Pancreas (tissue), 10 donors: ENCODE results near the gene MPL. TPM values are rescaled to one million over a fixed set of nuclear protein-coding genes. Genes with fewer than 3 reads are reported as not detected.
"Not testable (repeated sequence)": the region's sequence is repeated elsewhere in the genome, so short reads cannot be mapped to it uniquely, and the experiment has no call there.

Source experiments
- ATAC-seq, 4 donors: fragments of 200-7000 bp; cut with Tn5 transposase; one replicate each; pipeline versions ENCODE4 v1.8.0 to v1.9.1; 2020; ENCODE audit warnings: mild to moderate bottlenecking in 4 of 4, moderate library complexity in 4 of 4
- DNase-seq, 6 donors: peaks; one replicate each; pipeline ENCODE4 v3.0.0-alpha.2; 2020
- FAIRE-seq: peaks from 2 replicates; lab custom pipeline; 2012; peaks lifted over from hg19 to GRCh38; lab: Jason Lieb, UNC
- H3K27ac ChIP-seq, 4 donors: fragments of 200-600 bp; sonication (generic); 1 replicate in 3 of 4; 2 replicates in 1 of 4; pipeline versions ENCODE4 v1.5.0 to v1.8.0; 2020
- H3K27me3 ChIP-seq, 4 donors: fragments of 200-600 bp; one replicate each; pipeline ENCODE4 v1.8.0; 2021
- H3K36me3 ChIP-seq, 3 donors: fragments of 200-600 bp; sonication (generic) in 1 of 3; one replicate each; pipeline versions ENCODE4 v1.5.0 to v1.8.0; 2020 to 2021
- H3K4me1 ChIP-seq, 3 donors: fragments of 200-600 bp; one replicate each; pipeline ENCODE4 v1.8.0; 2021
- H3K4me3 ChIP-seq, 4 donors: fragments of 200-600 bp; sonication (generic) in 2 of 4; one replicate each; pipeline versions ENCODE4 v1.5.0 to v1.8.0; 2020 to 2021
- H3K9me3 ChIP-seq, 4 donors: fragments of 200-600 bp; one replicate each; pipeline ENCODE4 v1.8.0; 2021
- WGBS, 2 donors: extraction: QIAGEN DNeasy Blood & Tissue Kit; methylation state at CpG; one replicate each; pipeline ENCODE4 v1.1.7; 2013; 5-methylcytosine and 5-hydroxymethylcytosine counted together
- intact Hi-C, 3 donors: fragments of 100-400 bp; cut with DNase I; formaldehyde crosslinking; loops; one replicate each; pipeline versions ENCODE4 v1.11.1 to v1.14.2; 2022
- microRNA-seq, 2 donors: library from miRNA; unstranded; fragments of <30 nt; microRNA quantifications; one replicate each; pipeline versions ENCODE4 to v1.1.0, GENCODE V29; 2019 to 2020
- polyA plus RNA-seq, 2 donors: library from polyadenylated mRNA; stranded (reverse); fragments of 200-250 nt; gene quantifications; one replicate each; pipeline ENCODE4 v1.2.3, GENCODE V29; 2013
- total RNA-seq, 6 donors: library from RNA; stranded (reverse); fragmentation: NEBNext Ultra II Directional in 4 of 6; extraction: Animal tissue kit (Norgen Biotek cat#: 25700) in 4 of 6; gene quantifications; one replicate each; pipeline versions ENCODE4 v1.2.1 to v1.2.4, GENCODE V29; 2021 to 2023
- TF ChIP-seq, protein P1 (sequence below), 4 donors: fragments of 200-600 bp; sonication (generic) in 3 of 4; IDR thresholded peaks; one replicate each; pipeline versions ENCODE4 v1.5.0 to v1.8.0; 2021; ENCODE audit warnings: antibody characterized with exemption in 4 of 4
- donor health status: healthy with polysubstance abuse.
- donor health status: DM: no; HTN: no; CAD: no; lungs with moderate emphysema.
- donor health status: DM: no; HTN: no; CAD: no.
- donor health status: control.
- donor health status: control.
- donor health status: Bipolar disorder and iron deficiency.
- donor health status: DM: yes; HTN: yes; CAD: no.
- donor health status: DM: no; HTN: no; CAD: no.
- donor health status: DM: no; HTN: no; CAD: no.
- donor health status: DM: yes; HTN: yes; CAD: no.

Gene MPL
- total and polyA plus RNA-seq, 8 donors: 0.08 to 0.43 (median 0.12) TPM; not detected in 2

DNA sequence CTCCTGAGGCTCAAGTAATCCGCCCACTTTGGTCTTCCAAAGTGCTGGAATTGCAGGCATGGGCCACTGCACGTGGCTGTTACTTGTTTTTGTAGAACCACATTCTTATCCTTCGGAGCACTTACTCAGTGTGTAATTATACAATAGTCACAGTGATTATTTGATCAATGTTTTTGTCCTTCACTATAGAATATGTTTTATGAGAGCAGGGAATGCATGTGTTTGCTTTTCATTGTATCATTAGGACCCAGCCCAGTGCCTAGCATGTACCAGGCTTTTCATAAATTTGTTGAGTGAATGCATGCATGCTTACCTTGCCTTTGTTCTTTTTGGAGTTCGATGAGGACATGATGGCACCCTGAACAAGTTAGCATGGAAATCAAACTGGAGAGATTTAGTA, 57.9 kb downstream of the MPL start:
- no peak for DNase-seq
- 81 to 85% methylated on average over 4 of the region's 4 CpGs for WGBS, 2 donors
- Histone ChIP-seq H3K27me3 (no peaks in the 10 kb centered on the region), H3K27ac (no peak overlapping the region), H3K4me3 (no peak overlapping the region), H3K36me3 (no peaks in the 10 kb centered on the region), H3K9me3 (no peaks in the 10 kb centered on the region), H3K4me1 (peaks cover 6 to 9% (median 8%) of the 10 kb centered on the region in 3 donors)
- TF ChIP-seq, protein P1, sequence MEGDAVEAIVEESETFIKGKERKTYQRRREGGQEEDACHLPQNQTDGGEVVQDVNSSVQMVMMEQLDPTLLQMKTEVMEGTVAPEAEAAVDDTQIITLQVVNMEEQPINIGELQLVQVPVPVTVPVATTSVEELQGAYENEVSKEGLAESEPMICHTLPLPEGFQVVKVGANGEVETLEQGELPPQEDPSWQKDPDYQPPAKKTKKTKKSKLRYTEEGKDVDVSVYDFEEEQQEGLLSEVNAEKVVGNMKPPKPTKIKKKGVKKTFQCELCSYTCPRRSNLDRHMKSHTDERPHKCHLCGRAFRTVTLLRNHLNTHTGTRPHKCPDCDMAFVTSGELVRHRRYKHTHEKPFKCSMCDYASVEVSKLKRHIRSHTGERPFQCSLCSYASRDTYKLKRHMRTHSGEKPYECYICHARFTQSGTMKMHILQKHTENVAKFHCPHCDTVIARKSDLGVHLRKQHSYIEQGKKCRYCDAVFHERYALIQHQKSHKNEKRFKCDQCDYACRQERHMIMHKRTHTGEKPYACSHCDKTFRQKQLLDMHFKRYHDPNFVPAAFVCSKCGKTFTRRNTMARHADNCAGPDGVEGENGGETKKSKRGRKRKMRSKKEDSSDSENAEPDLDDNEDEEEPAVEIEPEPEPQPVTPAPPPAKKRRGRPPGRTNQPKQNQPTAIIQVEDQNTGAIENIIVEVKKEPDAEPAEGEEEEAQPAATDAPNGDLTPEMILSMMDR (IDR thresholded peaks at IDR 0.05): no peak
- intact Hi-C loops: no loop called here
- FAIRE-seq: no peak
- no peak for ATAC-seq

DNA sequence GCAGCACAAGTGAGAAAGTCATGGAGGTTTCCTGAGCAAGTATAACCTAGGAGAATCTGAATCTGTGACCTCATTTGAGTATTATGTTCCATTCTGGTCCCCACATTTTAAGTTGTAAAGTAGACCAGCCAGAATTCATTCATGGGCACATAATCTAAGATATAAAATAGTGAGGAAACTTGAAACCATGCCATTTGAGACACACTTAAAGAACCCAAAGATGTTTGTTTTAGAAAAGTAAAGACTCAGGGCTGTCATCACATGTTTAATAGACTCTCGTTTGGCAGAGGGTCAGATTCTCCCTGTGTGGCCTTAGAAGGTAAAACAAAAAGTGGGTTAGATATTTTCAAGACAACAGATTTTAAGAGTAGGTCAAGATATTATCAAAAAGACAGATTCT, 58.4 kb downstream of the MPL start:
- Histone ChIP-seq H3K27me3 (no peaks in the 10 kb centered on the region), H3K27ac (no peak overlapping the region), H3K9me3 (no peaks in the 10 kb centered on the region), H3K4me1 (peaks cover under 1 to 5% (median 2%) of the 10 kb centered on the region in 3 donors), H3K36me3 (no peaks in the 10 kb centered on the region), H3K4me3 (no peak overlapping the region)
- no peak for FAIRE-seq
- TF ChIP-seq, protein P1 (IDR thresholded peaks at IDR 0.05): no peak
- WGBS, 2 donors: 36 to 72% methylated on average over 1 of the region's 1 CpG
- intact Hi-C loops: no loop called here
- no peak for ATAC-seq
- DNase-seq: no peak

GRCh38 chr1:43398227-43398626, 60.6 kb downstream of the MPL start:
- Histone ChIP-seq H3K36me3 (no peaks in the 10 kb centered on the region), H3K9me3 (no peaks in the 10 kb centered on the region), H3K27me3 (no peaks in the 10 kb centered on the region), H3K27ac (no peak overlapping the region), H3K4me1 (no peaks in the 10 kb centered on the region), H3K4me3 (no peak overlapping the region)
- FAIRE-seq (no peak), ATAC-seq (no peak), DNase-seq (no peak)
- TF ChIP-seq, protein P1 (IDR thresholded peaks at IDR 0.05): no peak
- 97 to 100% methylated on average over 3 of the region's 3 CpGs for WGBS, 2 donors
- intact Hi-C loops: no loop called here

DNA sequence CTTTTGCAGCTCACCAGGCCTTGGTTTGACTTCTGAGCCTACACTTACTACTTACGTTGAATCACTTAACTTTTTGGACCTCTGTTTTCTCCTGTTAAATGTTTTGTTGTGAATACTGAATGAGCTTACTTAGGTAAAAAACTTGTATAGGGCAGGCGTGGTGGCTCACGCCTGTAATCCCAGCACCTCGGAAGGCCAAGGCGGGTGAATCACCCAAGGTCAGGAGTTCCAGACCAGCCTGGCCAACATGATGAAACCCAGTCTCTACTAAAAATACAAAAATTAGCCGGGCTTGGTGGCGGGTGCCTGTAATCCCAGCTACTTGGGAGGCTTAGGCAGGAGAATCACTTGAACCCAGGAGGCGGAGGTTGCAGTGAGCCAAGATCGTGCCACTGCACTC, 62.8 kb downstream of the MPL start:
- H3K9me3 ChIP-seq, H3K27ac ChIP-seq, DNase-seq, H3K4me3 ChIP-seq, intact Hi-C loops, ATAC-seq, FAIRE-seq, H3K27me3 ChIP-seq, H3K4me1 ChIP-seq: not testable (repeated sequence)
- 94 to 95% methylated on average over 9 of the region's 9 CpGs for WGBS, 2 donors
- peaks cover 0 to 12% (median 7%) of the 10 kb centered on the region in 3 donors for H3K36me3 ChIP-seq

- no peaks in the 10 kb centered on the region for H3K9me3 ChIP-seq
- peaks cover 0 to 25% (median 7%) of the 10 kb centered on the region in 3 donors for H3K36me3 ChIP-seq
- TF ChIP-seq, protein P1 (IDR thresholded peaks at IDR 0.05): no peak
- intact Hi-C loops: no loop called here
- ATAC-seq (no peak), FAIRE-seq (no peak), DNase-seq (no peak)
- whole genome bisulfite sequencing, 2 donors: 74% methylated on average over 6 of the region's 6 CpGs
- no peaks in the 10 kb centered on the region for H3K4me1 ChIP-seq
- H3K4me3 ChIP-seq: no peak overlapping the region
- H3K27me3 ChIP-seq: no peaks in the 10 kb centered on the region
- no peak overlapping the region for H3K27ac ChIP-seq
These were observed 64.7 kb downstream of the MPL start for GRCh38 chr1:43402089-43402865.

Small RNA genes within 50 kb of the gene (microRNA-seq; reads per million reads assigned to microRNA genes)
- gene MIR6734: 0.59 to 1.2 reads per million in 2 donors

Other genes with a start within 250 kb of the MPL start
- 10 to 100 TPM; 13.2 to 29.5 (median 22.8) TPM for gene EBNA1BP2, start 165.5 kb upstream of the MPL start, total RNA-seq
- gene EBNA1BP2, start 165.5 kb upstream of the MPL start, polyA plus RNA-seq: 10 to 100 TPM; 23.4 to 47.1 TPM
- gene CFAP57, start 165.5 kb upstream of the MPL start, total RNA-seq: under 1 TPM; 0.14 to 0.47 (median 0.21) TPM
- under 1 TPM; 0.14 to 0.61 TPM for gene CFAP57, start 165.5 kb upstream of the MPL start, polyA plus RNA-seq
- gene TMEM125, start 67.8 kb upstream of the MPL start, total RNA-seq: 10 to 100 TPM; 27.5 to 56.5 (median 38.6) TPM
- 10 to 100 TPM; 52.0 to 75.0 TPM for gene TMEM125, start 67.8 kb upstream of the MPL start, polyA plus RNA-seq
- 10 to 100 TPM in 5 of 6 donors, 1 to 10 TPM in 1; 9.1 to 17.2 (median 12.4) TPM for gene C1orf210, start 52.2 kb upstream of the MPL start, total RNA-seq
- 10 to 100 TPM in 1 of 2 donors, 1 to 10 TPM in 1; 5.7 to 13.7 TPM for gene C1orf210, start 52.2 kb upstream of the MPL start, polyA plus RNA-seq
- gene TIE1, start 36.8 kb upstream of the MPL start, total RNA-seq: 1 to 10 TPM; 2.1 to 6.2 (median 3.7) TPM
- 1 to 10 TPM; 6.9 to 8.3 TPM for gene TIE1, start 36.8 kb upstream of the MPL start, polyA plus RNA-seq
- 1 to 10 TPM in 3 of 6 donors, under 1 TPM in 3; 0.12 to 1.8 (median 0.80) TPM for gene CDC20, start 21.2 kb downstream of the MPL start, total RNA-seq
- gene CDC20, start 21.2 kb downstream of the MPL start, polyA plus RNA-seq: under 1 TPM; 0.23 to 0.61 TPM
- 10 to 100 TPM; 22.8 to 44.9 (median 29.5) TPM for gene ELOVL1, start 30.2 kb downstream of the MPL start, total RNA-seq
- gene ELOVL1, start 30.2 kb downstream of the MPL start, polyA plus RNA-seq: 10 to 100 TPM; 32.2 to 43.5 TPM
- gene MED8, start 52.0 kb downstream of the MPL start, total RNA-seq: 10 to 100 TPM; 13.5 to 22.6 (median 16.6) TPM
- gene MED8, start 52.0 kb downstream of the MPL start, polyA plus RNA-seq: 10 to 100 TPM; 15.3 to 24.8 TPM
- gene SZT2, start 52.1 kb downstream of the MPL start, total RNA-seq: 10 to 100 TPM; 18.5 to 30.8 (median 23.4) TPM
- gene SZT2, start 52.1 kb downstream of the MPL start, polyA plus RNA-seq: 10 to 100 TPM; 23.4 to 54.9 TPM
- gene HYI, start 116.1 kb downstream of the MPL start, total RNA-seq: 10 to 100 TPM; 39.9 to 73.1 (median 55.0) TPM
- gene HYI, start 116.1 kb downstream of the MPL start, polyA plus RNA-seq: 100 to 1,000 TPM; 229 to 235 TPM
- 100 to 1,000 TPM in 5 of 6 donors, 10 to 100 TPM in 1; 89.2 to 210 (median 131) TPM for gene PTPRF, start 193.1 kb downstream of the MPL start, total RNA-seq
- 10 to 100 TPM; 42.9 to 44.6 TPM for gene PTPRF, start 193.1 kb downstream of the MPL start, polyA plus RNA-seq